Panc1 (cell line): ENCODE results near the gene TRIM16.
"Not testable (repeated sequence)": the region's sequence is repeated elsewhere in the genome, so short reads cannot be mapped to it uniquely, and the experiment has no call there.

Experiments
- CTCF ChIP-seq: fragments of 450-650 bp; IDR thresholded peaks from 2 replicates; pipeline ENCODE4 v1.5.1; 2017; ENCODE audit warnings: mild to moderate bottlenecking
- POLR2AphosphoS5 ChIP-seq: IDR thresholded peaks from 2 replicates; pipeline ENCODE4 v1.6.1; 2012; ENCODE audit warnings: mild to moderate bottlenecking, low read depth, low read length, moderate library complexity
- REST ChIP-seq, 2 experiments: IDR thresholded peaks; 2 replicates each; pipeline ENCODE4 v1.6.1; 2011 to 2012; ENCODE audit warnings: low read depth in 2 of 2, control low read depth in 1 of 2, low read length in 1 of 2, mild to moderate bottlenecking in 1 of 2, moderate library complexity in 1 of 2; ENCODE audit not compliant: insufficient read depth in 1 of 2
- SIN3A ChIP-seq: IDR thresholded peaks from 2 replicates; pipeline ENCODE4 v1.6.1; 2012; ENCODE audit warnings: low read depth, mild to moderate bottlenecking, low read length, moderate library complexity, borderline replicate concordance; ENCODE audit not compliant: insufficient read depth

GRCh38 chr17:15708879-15709278 lies 24.8 kb upstream of the TRIM16 start:
- TF ChIP-seq CTCF; REST (IDR thresholded peaks at IDR 0.05; ENCODE audit: insufficient read depth in 1 of 2, low read depth in 2 of 2, low read length in 1 of 2); POLR2AphosphoS5; SIN3A: not testable (repeated sequence)
